GM18868 (cell line): Measurements from ENCODE around the gene GDPD3.
A peak's percentile ranks its signal among the peaks of the same experiment; 100 is the strongest.

Experiments used
- ATAC-seq: cut with Tn5 transposase; IDR thresholded peaks from one replicate; pipeline ENCODE4 v1.9.1; 2021; ENCODE audit warnings: mild to moderate bottlenecking, moderate library complexity; ENCODE audit not compliant: unreplicated experiment

The GDPD3 gene

GRCh38 chr16:30096105-30096861 is 17.1 kb downstream of the GDPD3 start, which contains the start of gene YPEL3:
YPEL3 (minus strand) TSS chr16:30096213; CDS start chr16:30095482, 731 bp downstream.
- ATAC-seq, result peak; percentile 37

DNA sequence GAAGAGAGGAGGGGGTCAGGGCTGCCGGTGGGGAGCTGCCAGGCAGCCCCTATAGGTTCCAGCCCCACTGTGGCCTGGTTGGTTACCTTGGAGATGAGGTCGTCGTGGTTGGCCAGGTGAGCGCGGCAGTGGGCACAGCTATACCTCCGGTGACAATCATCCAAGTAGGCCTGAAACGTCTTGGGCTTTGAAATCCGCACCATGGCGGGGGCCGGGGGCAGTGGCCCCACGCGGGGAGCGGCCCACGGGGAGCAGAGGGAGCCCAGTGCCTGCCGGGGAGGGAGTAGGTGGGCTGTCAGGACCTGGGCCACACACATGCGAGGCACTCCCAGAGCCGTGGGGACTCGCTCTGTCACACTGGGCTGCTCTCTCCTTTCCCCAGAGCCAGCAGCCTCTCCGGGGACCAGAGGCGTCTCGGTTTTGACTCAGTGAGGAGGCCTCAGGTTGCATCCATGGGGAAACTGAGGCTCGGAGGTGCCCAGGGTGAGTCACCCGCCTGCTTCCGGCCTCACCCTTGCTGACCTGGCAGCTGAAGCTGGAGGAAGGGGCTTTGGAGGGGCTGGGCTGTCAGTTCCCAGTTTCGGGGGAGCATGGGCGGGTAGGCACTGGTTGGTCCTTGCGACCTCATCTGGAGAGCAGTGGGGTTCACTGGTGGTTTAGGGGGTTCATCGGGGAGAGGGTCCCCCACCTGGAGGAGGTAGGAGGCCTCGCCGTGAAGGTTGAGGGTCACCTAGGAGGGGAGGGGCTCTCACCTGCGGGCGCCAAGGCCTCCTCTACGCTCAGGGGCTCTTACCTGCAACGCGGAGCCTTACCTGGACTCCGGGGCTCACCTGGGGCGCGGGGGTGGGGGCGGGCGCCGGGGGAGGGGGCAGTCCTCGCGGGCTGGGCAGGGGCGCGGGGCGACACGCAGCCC is 17.9 kb downstream of the GDPD3 start:
- ATAC-seq, result no peak

DNA sequence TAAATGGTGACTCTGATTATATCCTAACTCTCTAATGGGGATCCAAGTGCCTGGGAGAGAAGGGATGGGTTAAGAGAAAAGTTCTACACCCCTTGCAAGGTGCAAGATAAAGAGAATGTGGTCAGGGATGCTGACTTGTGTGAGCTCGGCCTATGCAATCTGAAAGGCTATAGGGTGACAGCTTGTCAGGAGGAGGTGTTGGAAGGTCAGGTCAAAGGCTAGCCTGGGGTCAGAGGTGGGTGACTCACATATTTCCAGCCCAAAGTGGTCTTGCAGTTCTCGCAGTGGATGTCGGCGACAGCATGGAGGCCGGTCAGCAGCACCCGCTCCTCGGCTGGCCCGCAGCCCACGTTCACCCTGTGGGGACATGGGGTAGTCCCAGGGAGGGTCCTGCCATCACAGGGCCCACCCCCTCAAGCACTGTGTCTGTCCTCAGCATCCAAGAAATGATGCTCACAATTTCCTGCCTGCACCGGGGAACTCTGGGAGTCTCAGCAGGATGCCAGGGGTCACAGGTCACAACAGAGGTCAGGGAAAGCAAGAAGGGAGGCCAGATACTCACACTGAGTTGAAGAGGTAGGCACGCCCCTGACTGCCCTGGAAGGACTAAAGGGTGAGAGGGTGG is 18.7 kb downstream of the GDPD3 start:
- ATAC-seq, result no peak

- peak; percentile 46 for ATAC-seq
Measured at GRCh38 chr16:30092373-30093010, 20.8 kb downstream of the GDPD3 start.

DNA sequence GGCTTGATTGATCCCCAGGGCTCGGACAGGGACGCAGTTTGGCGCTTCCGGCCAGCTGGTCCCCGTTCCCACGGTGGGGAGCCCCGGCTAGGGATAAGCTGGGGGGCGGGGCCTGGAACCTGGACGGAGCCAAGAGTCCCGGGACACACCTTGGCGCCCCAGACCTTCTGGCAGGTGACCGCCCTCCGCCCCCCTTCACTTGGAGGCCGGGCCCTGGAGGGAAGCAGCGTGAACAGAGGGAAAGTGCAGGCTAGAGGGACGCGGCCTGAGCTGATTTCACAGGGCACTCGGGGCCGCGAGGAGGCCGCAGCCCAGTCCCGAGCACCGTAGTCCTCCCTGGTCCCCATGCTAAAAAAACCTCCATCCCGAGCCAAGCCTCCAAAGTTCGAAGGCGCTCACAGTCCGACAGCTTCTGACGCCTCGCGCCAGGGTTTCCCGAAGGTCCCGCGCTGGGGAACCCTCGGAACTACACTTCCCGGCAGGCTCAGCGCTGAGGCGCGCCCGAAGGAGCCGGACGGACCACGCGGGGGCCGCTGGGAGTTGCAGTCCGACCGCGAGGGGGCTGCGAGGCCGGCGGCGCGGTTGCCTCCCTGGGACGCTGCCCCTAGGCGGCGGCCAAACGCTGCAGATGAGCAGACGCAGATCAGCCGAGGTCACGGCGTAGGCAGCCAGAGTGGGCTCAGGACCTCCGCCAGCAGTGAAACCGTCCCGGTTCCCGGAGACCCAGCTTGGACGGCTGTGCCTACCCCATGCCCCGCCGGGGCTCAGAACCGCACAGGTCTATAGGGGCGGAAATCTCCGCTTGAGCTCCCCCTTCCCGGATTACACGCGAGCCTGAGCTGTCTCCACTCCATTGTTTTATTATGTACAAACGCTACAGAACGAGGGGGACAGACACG is 21.6 kb downstream of the GDPD3 start, which contains the start of gene TBX6:
TSS of gene TBX6 (minus strand) at position 451 of the 899 bp plus-strand sequence. CDS start 731 bp downstream, outside the sequence.
- ATAC-seq, result peak; percentile 71

DNA sequence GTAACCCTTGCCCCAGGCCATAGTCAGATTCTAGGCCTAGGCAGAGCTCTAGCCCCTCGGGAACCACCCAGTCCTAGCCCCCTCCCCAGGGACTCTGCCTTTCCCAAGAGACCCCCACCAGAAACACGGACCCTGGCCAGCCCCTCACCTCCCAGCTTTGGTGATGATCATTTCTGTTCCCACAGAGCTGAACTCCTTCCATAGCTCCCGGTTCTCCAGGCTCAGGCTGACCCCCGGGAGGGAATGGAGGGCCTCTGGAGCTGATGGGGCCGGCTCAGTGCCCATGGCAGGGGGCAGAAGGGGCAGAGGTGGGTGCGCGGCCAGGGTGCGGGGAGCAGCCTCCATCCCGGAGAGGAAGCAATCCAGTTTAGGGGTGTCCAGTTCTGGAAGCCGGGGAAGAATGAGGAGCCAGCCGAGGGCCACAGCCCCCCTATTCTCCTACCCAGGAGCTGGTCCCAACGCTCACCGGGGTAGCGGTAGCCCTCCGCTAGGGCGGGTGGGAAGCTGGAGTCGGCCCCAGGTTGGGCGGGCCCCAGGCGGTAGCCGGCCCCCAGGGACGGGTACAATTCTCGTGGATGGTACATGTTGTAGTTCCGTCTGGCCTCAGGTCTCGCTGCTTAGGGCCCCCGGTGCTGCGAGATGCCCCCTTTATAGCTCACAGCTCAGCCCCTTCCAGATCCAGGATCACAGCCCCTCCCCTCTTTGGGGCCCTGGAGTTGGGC is 22.6 kb downstream of the GDPD3 start:
- ATAC-seq, result no peak

GRCh38 chr16:30088832-30089624 is 24.3 kb downstream of the GDPD3 start:
- ATAC-seq, result no peak

- no peak for ATAC-seq
Measured at GRCh38 chr16:30088237-30088831, 25.0 kb downstream of the GDPD3 start.

GRCh38 chr16:30087181-30087898 is 26.0 kb downstream of the GDPD3 start:
- ATAC-seq, result no peak

- no peak for ATAC-seq
Measured at GRCh38 chr16:30086291-30087140, 26.8 kb downstream of the GDPD3 start.

DNA sequence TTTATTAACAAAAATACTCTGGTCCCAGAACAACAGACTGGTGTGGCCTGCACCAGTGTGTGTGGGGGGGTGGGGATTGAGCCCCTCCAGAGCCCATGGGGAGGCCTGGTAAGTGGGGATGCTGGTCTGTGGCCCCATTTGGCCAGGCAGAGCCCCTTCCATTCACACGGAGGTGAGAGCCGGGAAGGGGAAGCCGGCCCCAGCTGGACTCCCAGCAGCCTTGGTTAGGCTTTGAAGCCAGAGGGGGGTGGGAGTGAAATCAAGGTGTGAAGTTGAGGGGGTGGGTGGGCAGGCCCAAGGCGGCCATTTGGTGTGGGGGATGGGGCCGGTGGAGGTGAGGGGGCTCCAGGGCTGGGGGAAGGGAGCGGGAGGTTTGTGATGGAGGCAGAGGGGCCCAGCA is 27.5 kb downstream of the GDPD3 start:
- ATAC-seq, result no peak

GRCh38 chr16:30085247-30085646 is 28.1 kb downstream of the GDPD3 start:
- ATAC-seq, result no peak

- ATAC-seq, result no peak
Measured at GRCh38 chr16:30084816-30085159, 28.5 kb downstream of the GDPD3 start.

DNA sequence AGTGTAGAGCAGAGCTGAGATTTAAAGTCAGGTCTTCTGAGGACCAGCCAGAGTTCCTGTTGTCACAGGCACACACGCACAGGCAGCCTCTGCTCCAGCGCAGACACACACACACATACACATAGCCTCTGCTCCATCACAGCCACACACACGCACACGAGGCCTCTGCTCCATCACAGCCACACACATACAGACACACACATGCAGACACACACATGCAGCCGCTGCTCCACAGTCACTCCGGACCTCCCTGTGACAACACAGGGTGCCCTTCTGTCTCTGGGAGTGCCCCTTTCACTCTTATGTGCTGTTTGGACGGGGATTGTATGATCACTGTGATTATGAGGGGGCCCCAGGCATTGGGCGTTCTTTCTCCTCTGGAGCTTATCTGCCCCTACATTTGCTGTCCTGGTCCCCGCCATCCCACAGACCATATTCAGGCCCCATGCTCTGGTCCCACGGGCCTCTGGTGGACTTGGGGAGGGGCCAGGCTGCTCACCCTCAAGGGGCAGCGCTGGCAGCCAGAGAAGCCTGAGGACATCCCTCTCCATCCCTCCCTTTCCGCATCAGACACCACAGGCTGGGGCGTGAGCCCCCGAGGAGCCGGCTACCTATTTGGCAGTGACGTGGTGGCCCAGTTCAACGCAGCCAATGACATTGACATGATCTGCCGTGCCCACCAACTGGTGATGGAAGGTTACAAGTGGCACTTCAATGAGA is 29.1 kb downstream of the GDPD3 start:
- no peak for ATAC-seq

DNA sequence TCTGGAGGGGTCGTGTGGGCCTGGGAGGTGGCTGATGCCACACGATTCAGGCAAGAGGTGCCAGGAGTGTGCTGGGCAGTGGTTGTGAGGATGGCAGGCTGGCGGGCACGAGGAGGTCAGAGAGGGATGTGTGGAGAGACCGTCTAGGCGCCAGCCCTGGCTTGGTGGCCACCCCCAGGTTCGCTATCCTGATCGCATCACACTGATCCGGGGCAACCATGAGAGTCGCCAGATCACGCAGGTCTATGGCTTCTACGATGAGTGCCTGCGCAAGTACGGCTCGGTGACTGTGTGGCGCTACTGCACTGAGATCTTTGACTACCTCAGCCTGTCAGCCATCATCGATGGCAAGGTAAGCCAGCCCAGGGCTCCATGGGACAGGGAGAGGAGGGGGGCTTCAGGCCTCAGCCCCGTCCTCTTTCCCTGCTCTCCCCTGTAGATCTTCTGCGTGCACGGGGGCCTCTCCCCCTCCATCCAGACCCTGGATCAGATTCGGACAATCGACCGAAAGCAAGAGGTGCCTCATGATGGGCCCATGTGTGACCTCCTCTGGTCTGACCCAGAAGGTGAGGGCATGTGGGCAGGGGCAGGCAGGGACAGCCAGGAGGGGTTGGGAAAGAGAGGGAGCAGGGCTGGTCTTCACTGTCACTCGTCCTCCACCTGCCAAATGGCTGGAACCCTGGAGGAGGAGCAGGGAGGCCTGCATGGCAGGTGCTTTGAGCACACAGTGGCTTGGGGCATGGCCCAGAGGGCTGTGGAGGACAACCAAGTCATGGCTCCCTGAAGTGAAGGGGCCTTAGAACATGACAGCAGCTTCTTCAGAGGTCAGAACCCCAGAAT is 29.9 kb downstream of the GDPD3 start:
- ATAC-seq, result no peak
